H1 (cell line): Measurements from ENCODE around the gene CLDN15. TPM values are rescaled to one million over a fixed set of nuclear protein-coding genes. Genes with fewer than 3 reads are reported as not detected.

Experiments used
- CTCF ChIA-PET: fragments of 300-600 bp; sonication (Branson Sonifier 250); formaldehyde crosslinking; loops from one replicate; lab custom pipeline; 2021; ENCODE audit not compliant: partially characterized antibody; lab: Charles Lee
- POLR2A ChIA-PET: fragments of 300-600 bp; sonication (Branson Sonifier 250); formaldehyde crosslinking; loops from one replicate; lab custom pipeline; 2021; ENCODE audit warnings: inconsistent platforms; ENCODE audit not compliant: partially characterized antibody; lab: Charles Lee
- DNase-seq, 2 experiments: peaks; one replicate each; pipeline versions ENCODE4 v3.0.0 to v3.0.0-alpha.2; 2010 to 2022; ENCODE audit warnings: low spot score in 2 of 2, low read depth in 1 of 2, mixed read lengths in 1 of 2
- FAIRE-seq: peaks from 2 replicates; lab custom pipeline; 2011; peaks lifted over from hg19 to GRCh38; lab: Jason Lieb, UNC
- H2AFZ ChIP-seq: 2 replicates; pipeline ENCODE4 v1.8.1; 2012; ENCODE audit warnings: low read length, inconsistent platforms
- H2AK5ac ChIP-seq: 2 replicates; pipeline ENCODE4 v1.6.1; 2013; ENCODE audit warnings: low read depth, low read length
- H2BK120ac ChIP-seq: replicated peaks from 2 replicates; pipeline ENCODE3; 2013; ENCODE audit warnings: low read depth, low read length, inconsistent platforms
- H2BK12ac ChIP-seq: 2 replicates; pipeline ENCODE4 v1.6.1; 2013; ENCODE audit warnings: low read depth, low read length
- H2BK15ac ChIP-seq: 2 replicates; pipeline ENCODE4 v1.6.1; 2013; ENCODE audit warnings: low read length
- H2BK20ac ChIP-seq: 2 replicates; pipeline ENCODE4 v1.6.1; 2013; ENCODE audit warnings: low read length
- H2BK5ac ChIP-seq: 2 replicates; pipeline ENCODE4 v1.6.1; 2013; ENCODE audit warnings: low read depth, low read length
- H3K14ac ChIP-seq: 2 replicates; pipeline ENCODE4 v1.6.1; 2013; ENCODE audit warnings: inconsistent platforms; ENCODE audit not compliant: insufficient read length
- H3K18ac ChIP-seq: 2 replicates; pipeline ENCODE4 v1.6.1; 2013; ENCODE audit warnings: low read length; ENCODE audit errors: extremely low read depth
- H3K23ac ChIP-seq: 2 replicates; pipeline ENCODE4 v1.6.1; 2013; ENCODE audit warnings: inconsistent platforms; ENCODE audit not compliant: insufficient read length
- H3K23me2 ChIP-seq: 2 replicates; pipeline ENCODE4 v1.6.1; 2013; ENCODE audit warnings: low read depth, low read length
- H3K27ac ChIP-seq: 2 replicates; pipeline ENCODE4 v1.6.1; 2011; ENCODE audit warnings: low read depth, low read length, inconsistent platforms
- H3K27me3 ChIP-seq, 4 experiments: replicated peaks in 1 of 4; 1 replicate in 1 of 4; 2 replicates in 3 of 4; pipeline versions ENCODE4 v1.6.1 to v1.8.1; 2011 to 2013; ENCODE audit warnings: low read length in 3 of 4, mild to moderate bottlenecking in 3 of 4, inconsistent platforms in 2 of 4, mixed read lengths in 2 of 4, moderate library complexity in 1 of 4; ENCODE audit not compliant: control insufficient read depth in 3 of 4, insufficient read depth in 3 of 4; ENCODE audit errors: extremely low read depth in 1 of 4
- H3K36me3 ChIP-seq, 4 experiments: 2 replicates each; pipeline versions ENCODE4 v1.6.1 to v1.8.1; 2011 to 2013; ENCODE audit warnings: mild to moderate bottlenecking in 4 of 4, low read length in 3 of 4, moderate library complexity in 2 of 4, control low read depth in 1 of 4, inconsistent platforms in 1 of 4; ENCODE audit not compliant: insufficient read depth in 4 of 4, control insufficient read depth in 2 of 4
- H3K4ac ChIP-seq: replicated peaks from 2 replicates; pipeline ENCODE3; 2013; ENCODE audit warnings: low read length, low read depth, mixed read lengths, inconsistent platforms; ENCODE audit not compliant: insufficient read length
- H3K4me1 ChIP-seq, 4 experiments: replicated peaks in 1 of 4; 1 replicate in 1 of 4; 2 replicates in 3 of 4; pipeline versions ENCODE4 v1.6.1 to v1.8.1; 2011 to 2013; ENCODE audit warnings: low read length in 3 of 4, inconsistent platforms in 2 of 4, mixed read lengths in 1 of 4; ENCODE audit not compliant: insufficient read depth in 4 of 4, control insufficient read depth in 3 of 4
- H3K4me2 ChIP-seq, 2 experiments: 2 replicates each; pipeline versions ENCODE4 v1.6.1 to v1.8.1; 2011 to 2013; ENCODE audit warnings: low read depth in 2 of 2, low read length in 2 of 2, control low read depth in 1 of 2, inconsistent platforms in 1 of 2, mild to moderate bottlenecking in 1 of 2; ENCODE audit not compliant: insufficient read depth in 1 of 2
- H3K4me3 ChIP-seq, 4 experiments: fragments of 200-600, 300-600 bp in 1 of 4; sonication (generic), shearing (Covaris generic), sonication (Bioruptor Twin) in 1 of 4; 2 replicates each; pipeline versions ENCODE4 v1.5.1 to v1.8.1; 2011 to 2016; ENCODE audit warnings: low read length in 4 of 4, low read depth in 3 of 4, control low read depth in 2 of 4, inconsistent platforms in 2 of 4, mild to moderate bottlenecking in 2 of 4, mixed read lengths in 1 of 4, moderate library complexity in 1 of 4; ENCODE audit not compliant: insufficient read depth in 2 of 4; ENCODE audit errors: extremely low read depth in 1 of 4
- H3K56ac ChIP-seq: replicated peaks from 2 replicates; pipeline ENCODE3; 2013; ENCODE audit warnings: low read depth, mild to moderate bottlenecking, mixed read lengths, low read length, inconsistent platforms; ENCODE audit not compliant: insufficient read length
- H3K79me1 ChIP-seq: 2 replicates; pipeline ENCODE4 v1.6.1; 2013; ENCODE audit warnings: low read depth, low read length, control low read depth
- H3K79me2 ChIP-seq, 2 experiments: 2 replicates each; pipeline versions ENCODE4 v1.6.1 to v1.8.1; 2012 to 2013; ENCODE audit warnings: low read length in 2 of 2, mild to moderate bottlenecking in 2 of 2, inconsistent platforms in 1 of 2; ENCODE audit not compliant: insufficient read depth in 2 of 2, control insufficient read depth in 1 of 2
- H3K9ac ChIP-seq, 4 experiments: replicated peaks in 1 of 4; 1 replicate in 1 of 4; 2 replicates in 3 of 4; pipeline versions ENCODE4 v1.6.1 to v1.8.1; 2011 to 2013; ENCODE audit warnings: low read depth in 3 of 4, low read length in 3 of 4, control low read depth in 2 of 4, mild to moderate bottlenecking in 2 of 4, moderate library complexity in 2 of 4, inconsistent platforms in 1 of 4; ENCODE audit errors: extremely low read depth in 1 of 4
- H3K9me3 ChIP-seq, 2 experiments: 2 replicates each; pipeline versions ENCODE4 v1.6.1 to v1.8.1; 2012 to 2013; ENCODE audit warnings: mild to moderate bottlenecking in 2 of 2, moderate library complexity in 2 of 2, control low read depth in 1 of 2, inconsistent platforms in 1 of 2, low read depth in 1 of 2, low read length in 1 of 2, mixed read lengths in 1 of 2; ENCODE audit not compliant: insufficient read depth in 2 of 2
- H4K20me1 ChIP-seq, 2 experiments: replicated peaks in 1 of 2; 2 replicates each; pipeline versions ENCODE3 to v1.8.1; 2011 to 2013; ENCODE audit warnings: inconsistent platforms in 2 of 2, low read length in 2 of 2, mild to moderate bottlenecking in 1 of 2; ENCODE audit not compliant: insufficient read depth in 2 of 2, control insufficient read depth in 1 of 2
- H4K5ac ChIP-seq: 2 replicates; pipeline ENCODE4 v1.6.1; 2013; ENCODE audit warnings: low read length, low read depth, mixed read lengths, inconsistent platforms; ENCODE audit not compliant: insufficient read length
- H4K8ac ChIP-seq: 2 replicates; pipeline ENCODE4 v1.8.0; 2013; ENCODE audit warnings: mild to moderate bottlenecking, moderate library complexity, low read length, inconsistent platforms; ENCODE audit not compliant: insufficient read depth; ENCODE audit errors: extremely low read depth
- H4K91ac ChIP-seq: replicated peaks from 2 replicates; pipeline ENCODE3; 2013; ENCODE audit warnings: low read length, mixed read lengths, inconsistent platforms; ENCODE audit not compliant: insufficient read length
- BCL11A ChIP-seq, 2 experiments: IDR thresholded peaks; one replicate each; pipeline ENCODE4 v1.6.1; 2011; ENCODE audit warnings: low read depth in 2 of 2, low read length in 2 of 2, mild to moderate bottlenecking in 2 of 2
- CBX5 ChIP-seq: fragments of 300-800, 300-1000 bp; sonication (generic); IDR thresholded peaks from 2 replicates; pipeline ENCODE4 v1.7.1; 2016; ENCODE audit warnings: antibody characterized with exemption, low read length, low read depth
- CHD1 ChIP-seq: IDR thresholded peaks from 2 replicates; pipeline ENCODE4 v1.6.1; 2012; ENCODE audit warnings: low read depth, low read length, improper control_type of control experiment
- CREB1 ChIP-seq: IDR thresholded peaks from 2 replicates; pipeline ENCODE4 v1.6.1; 2012; ENCODE audit warnings: inconsistent platforms
- EGR1 ChIP-seq: IDR thresholded peaks from 2 replicates; pipeline ENCODE4 v1.6.1; 2011; ENCODE audit warnings: low read depth, low read length, borderline replicate concordance
- HDAC2 ChIP-seq, 2 experiments: fragments of 300-600 bp in 1 of 2; sonication (generic) in 1 of 2; IDR thresholded peaks; 2 replicates each; pipeline ENCODE4 v1.6.1; 2011 to 2012; ENCODE audit warnings: low read depth in 2 of 2, low read length in 2 of 2, mild to moderate bottlenecking in 2 of 2, moderate library complexity in 2 of 2, borderline replicate concordance in 1 of 2, inconsistent platforms in 1 of 2
- KDM1A ChIP-seq: fragments of 200-600, 300-600 bp; sonication (generic); IDR thresholded peaks from 2 replicates; pipeline ENCODE4 v1.7.1; 2016; ENCODE audit warnings: mild to moderate bottlenecking, low read length, borderline replicate concordance
- PHF8 ChIP-seq: fragments of 200-600 bp; sonication (generic); conservative IDR thresholded peaks from 2 replicates; pipeline ENCODE4 v1.7.1; 2012; ENCODE audit warnings: low read depth, mild to moderate bottlenecking, inconsistent platforms, low read length, moderate library complexity
- SIN3A ChIP-seq, 2 experiments: IDR thresholded peaks in 1 of 2; conservative IDR thresholded peaks in 1 of 2; 2 replicates each; pipeline ENCODE4 v1.6.1; 2011 to 2012; ENCODE audit warnings: low read length in 2 of 2, improper control_type of control experiment in 1 of 2, low read depth in 1 of 2, mild to moderate bottlenecking in 1 of 2
- TCF12 ChIP-seq: IDR thresholded peaks from 2 replicates; pipeline ENCODE4 v1.6.1; 2011; ENCODE audit warnings: low read depth, mild to moderate bottlenecking, low read length
- ZNF274 ChIP-seq: IDR thresholded peaks from 2 replicates; pipeline ENCODE4 v1.7.0; 2012; ENCODE audit warnings: low read length, borderline replicate concordance; ENCODE audit errors: extremely low read depth
- WGBS, 2 experiments: shearing (Covaris generic) in 1 of 2; methylation state at CpG; one replicate each; pipeline versions ENCODE4 v1.1.6 to v1.1.7; 2013 to 2015; ENCODE audit warnings: low lambda C conversion rate in 2 of 2, mixed read lengths in 2 of 2, inconsistent platforms in 1 of 2, low coverage in 1 of 2, missing lambda C conversion rate in 1 of 2; ENCODE audit not compliant: insufficient replicate concordance in 2 of 2, insufficient coverage in 1 of 2, insufficient read length in 1 of 2; ENCODE audit errors: extremely low coverage in 1 of 2, missing lambda C conversion rate in 1 of 2; 5-methylcytosine and 5-hydroxymethylcytosine counted together
- polyA plus RNA-seq, 7 experiments: library from polyadenylated mRNA; depleted of rRNA in 3 of 7; stranded (reverse) in 5 of 7; unstranded in 2 of 7; fragments of >200 nt in 5 of 7; fragments of 200-250 nt in 2 of 7; gene quantifications; 1 replicate in 5 of 7; 2 replicates in 1 of 7; 4 replicates in 1 of 7; pipeline versions ENCODE4 v1.2.1 to v1.2.3, GENCODE V29; 2011 to 2013; ENCODE audit warnings: missing spikeins in 2 of 7, mixed read lengths in 2 of 7
- total RNA-seq: library from RNA; stranded (reverse); fragmentation: NEBNext Ultra II Directional; extraction: Animal tissue kit (Norgen Biotek cat#: 25700); gene quantifications from 2 replicates; pipeline ENCODE4 v1.2.1, GENCODE V29; 2021
- TF ChIP-seq, protein P1 (sequence below): IDR thresholded peaks from 2 replicates; pipeline ENCODE4 v1.6.1; 2012; ENCODE audit warnings: low read length, inconsistent platforms

CLDN15 gene
- total and polyA plus RNA-seq, 2 of the 8 experiments (the other 6 are each of a cell fraction or from before 2014, with no cell fraction given): 5.5 to 7.6 TPM

DNA sequence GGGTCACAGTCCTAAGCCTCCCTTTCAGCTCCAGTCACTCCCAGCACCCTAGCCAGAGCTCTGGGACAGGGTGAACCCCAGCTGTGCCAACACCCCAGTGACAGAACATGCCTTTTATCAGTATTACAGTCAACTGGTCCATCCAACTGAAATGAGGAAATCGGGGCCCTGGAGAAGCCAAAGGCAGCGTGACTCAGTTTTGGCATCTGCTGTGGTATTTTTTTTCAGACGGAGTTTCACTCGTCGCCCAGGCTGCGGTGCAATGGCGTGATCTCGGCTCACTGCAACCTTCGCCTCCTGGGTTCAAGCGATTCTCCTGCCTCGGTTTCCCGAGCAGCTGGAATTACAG, 3.4 kb upstream of the CLDN15 start:
- H3K27ac ChIP-seq: no peak overlapping the region
- no peak overlapping the region for H2BK5ac ChIP-seq
- peaks cover 0 to 12% of the 10 kb centered on the region in 2 experiments for H4K20me1 ChIP-seq
- H2BK15ac ChIP-seq: no peak overlapping the region
- H2BK12ac ChIP-seq: no peak overlapping the region
- no peak overlapping the region for H3K56ac ChIP-seq
- no peak overlapping the region for H2AFZ ChIP-seq
- ChIA-PET POLR2A (interaction anchor here (1.3 to 1.6 kb wide), 2 partner anchors 11 to 23 kb away, joined by 3 to 4 read pairs; partner anchors contain the start of gene ZNHIT1), CTCF (interaction anchor here (1.1 to 1.4 kb wide), 3 partner anchors 18 to 52 kb away, joined by 3 to 4 read pairs (median 4); no protein-coding TSS in a partner anchor)
- no peaks in the 10 kb centered on the region for H3K9me3 ChIP-seq
- no peak overlapping the region for H4K8ac ChIP-seq
- H3K27me3 ChIP-seq: no peaks in the 10 kb centered on the region
- peaks cover 6% of the 10 kb centered on the region; the same call in 1 of the 2 replicates for H3K79me1 ChIP-seq
- peaks cover 0 to 9% (median 4%) of the 10 kb centered on the region in 4 experiments; a peak in 5 of 7 replicates for H3K4me1 ChIP-seq
- no peak overlapping the region for H2BK120ac ChIP-seq
- no peak for DNase-seq
- no peak overlapping the region for H3K18ac ChIP-seq
- H3K36me3 ChIP-seq: peaks cover 0 to 2% (median 0%) of the 10 kb centered on the region in 4 experiments; a peak in 3 of 8 replicates
- H2AK5ac ChIP-seq: no peak overlapping the region
- H3K4me2 ChIP-seq: no peak overlapping the region
- H3K23me2 ChIP-seq: peaks cover 9% of the 10 kb centered on the region
- 95% methylated on average over 12 of the region's 12 CpGs; no CpG with 5 or more reads in 1 of the 2 experiments for WGBS, 2 experiments
- H3K23ac ChIP-seq: no peak overlapping the region
- no peak overlapping the region for H3K4me3 ChIP-seq
- peaks cover 0 to 20% of the 10 kb centered on the region in 2 experiments; a peak in 1 of 4 replicates for H3K79me2 ChIP-seq
- H3K9ac ChIP-seq: no peak overlapping the region
- H4K91ac ChIP-seq: no peak overlapping the region
- no peak overlapping the region for H4K5ac ChIP-seq
- H2BK20ac ChIP-seq: no peak overlapping the region
- H3K14ac ChIP-seq: no peak overlapping the region
- FAIRE-seq: no peak
- H3K4ac ChIP-seq: no peak overlapping the region
- TF ChIP-seq HDAC2 (IDR thresholded peaks at IDR 0.05; ENCODE audit: borderline replicate concordance in 1 of 2, low read depth in 2 of 2, low read length in 2 of 2): no peak
- no peak for TF ChIP-seq EGR1
- no peak for TF ChIP-seq ZNF274
- TF ChIP-seq CREB1: no peak
- TF ChIP-seq TCF12: no peak
- TF ChIP-seq PHF8: no peak
- TF ChIP-seq, protein P1, sequence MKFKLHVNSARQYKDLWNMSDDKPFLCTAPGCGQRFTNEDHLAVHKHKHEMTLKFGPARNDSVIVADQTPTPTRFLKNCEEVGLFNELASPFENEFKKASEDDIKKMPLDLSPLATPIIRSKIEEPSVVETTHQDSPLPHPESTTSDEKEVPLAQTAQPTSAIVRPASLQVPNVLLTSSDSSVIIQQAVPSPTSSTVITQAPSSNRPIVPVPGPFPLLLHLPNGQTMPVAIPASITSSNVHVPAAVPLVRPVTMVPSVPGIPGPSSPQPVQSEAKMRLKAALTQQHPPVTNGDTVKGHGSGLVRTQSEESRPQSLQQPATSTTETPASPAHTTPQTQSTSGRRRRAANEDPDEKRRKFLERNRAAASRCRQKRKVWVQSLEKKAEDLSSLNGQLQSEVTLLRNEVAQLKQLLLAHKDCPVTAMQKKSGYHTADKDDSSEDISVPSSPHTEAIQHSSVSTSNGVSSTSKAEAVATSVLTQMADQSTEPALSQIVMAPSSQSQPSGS: no peak
- TF ChIP-seq BCL11A (IDR thresholded peaks at IDR 0.05; ENCODE audit: low read depth in 2 of 2, low read length in 2 of 2): no peak
- TF ChIP-seq CBX5: no peak
- no peak for TF ChIP-seq KDM1A
- no peak for TF ChIP-seq SIN3A (conservative IDR thresholded peaks at IDR 0.05 in 1 of 2, IDR thresholded peaks at IDR 0.05 in 1 of 2; ENCODE audit: low read depth in 1 of 2, low read length in 2 of 2)
- TF ChIP-seq CHD1: no peak
